Left ventricle myocardium inferior (tissue), 1 donor: ENCODE measurements around the gene LDHAL6B. TPM values are rescaled to one million over a fixed set of nuclear protein-coding genes. Genes with fewer than 3 reads are reported as not detected.

Source experiments
- DNase-seq: peaks from one replicate; pipeline ENCODE4 v3.0.0-alpha.2; 2020
- H3K27ac ChIP-seq: fragments of 200-600 bp; replicated peaks from 2 replicates; pipeline ENCODE4 v1.8.0; 2021
- H3K27me3 ChIP-seq: fragments of 200-600 bp; 2 replicates; pipeline ENCODE4 v1.8.0; 2021; ENCODE audit warnings: low read depth
- H3K36me3 ChIP-seq: fragments of 200-600 bp; 2 replicates; pipeline ENCODE4 v1.8.0; 2021
- H3K4me1 ChIP-seq: fragments of 200-600 bp; 2 replicates; pipeline ENCODE4 v1.8.0; 2021
- H3K4me3 ChIP-seq: fragments of 200-600 bp; 2 replicates; pipeline ENCODE4 v1.8.0; 2021; ENCODE audit warnings: mild to moderate bottlenecking, moderate library complexity
- H3K9me3 ChIP-seq: fragments of 200-600 bp; replicated peaks from 2 replicates; pipeline ENCODE4 v1.8.0; 2021
- intact Hi-C: fragments of 100-400 bp; cut with micrococcal nuclease; formaldehyde crosslinking; loops from one replicate; pipeline ENCODE4 v1.11.0; 2022
- total RNA-seq: library from RNA; stranded (reverse); fragmentation: NEBNext Ultra II Directional; extraction: Animal tissue kit (Norgen Biotek cat#: 25700); gene quantifications from one replicate; pipeline ENCODE4 v1.2.1, GENCODE V29; 2021
- TF ChIP-seq, protein P1 (sequence below): fragments of 200-600 bp; IDR thresholded peaks from 2 replicates; pipeline ENCODE4 v1.8.0; 2021; ENCODE audit warnings: antibody characterized with exemption, mild to moderate bottlenecking, borderline replicate concordance
- donor health status: DM: no; HTN: yes; CAD: no; lungs with severe emphysema.

Gene LDHAL6B
- total RNA-seq, 1 donor from 2014 or later, result not detected

DNA sequence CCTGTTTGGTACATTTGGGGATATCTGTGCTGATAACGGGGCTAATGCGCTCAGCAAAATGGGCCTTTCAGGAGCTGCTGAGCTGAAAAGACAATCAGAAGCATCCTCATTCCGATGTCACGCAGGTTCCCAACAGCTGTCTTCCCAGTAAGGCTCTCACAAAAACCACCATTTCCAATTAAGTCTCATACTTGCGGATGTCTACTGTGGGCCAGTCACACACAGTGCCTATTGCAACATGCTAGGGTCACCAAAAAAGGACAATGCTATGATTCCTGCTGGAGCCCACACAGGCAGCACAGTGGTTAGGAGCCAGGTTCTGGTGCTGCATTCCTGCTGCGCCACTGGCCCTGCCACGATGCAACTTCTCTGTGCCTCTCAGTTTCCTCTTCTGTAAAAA lies 16.4 kb upstream of the LDHAL6B start:
- Histone ChIP-seq H3K36me3 (peaks cover 73% of the 10 kb centered on the region), H3K27me3 (no peaks in the 10 kb centered on the region), H3K4me1 (no peaks in the 10 kb centered on the region), H3K27ac (no peak overlapping the region), H3K4me3 (no peak overlapping the region), H3K9me3 (no peaks in the 10 kb centered on the region)
- TF ChIP-seq, protein P1, sequence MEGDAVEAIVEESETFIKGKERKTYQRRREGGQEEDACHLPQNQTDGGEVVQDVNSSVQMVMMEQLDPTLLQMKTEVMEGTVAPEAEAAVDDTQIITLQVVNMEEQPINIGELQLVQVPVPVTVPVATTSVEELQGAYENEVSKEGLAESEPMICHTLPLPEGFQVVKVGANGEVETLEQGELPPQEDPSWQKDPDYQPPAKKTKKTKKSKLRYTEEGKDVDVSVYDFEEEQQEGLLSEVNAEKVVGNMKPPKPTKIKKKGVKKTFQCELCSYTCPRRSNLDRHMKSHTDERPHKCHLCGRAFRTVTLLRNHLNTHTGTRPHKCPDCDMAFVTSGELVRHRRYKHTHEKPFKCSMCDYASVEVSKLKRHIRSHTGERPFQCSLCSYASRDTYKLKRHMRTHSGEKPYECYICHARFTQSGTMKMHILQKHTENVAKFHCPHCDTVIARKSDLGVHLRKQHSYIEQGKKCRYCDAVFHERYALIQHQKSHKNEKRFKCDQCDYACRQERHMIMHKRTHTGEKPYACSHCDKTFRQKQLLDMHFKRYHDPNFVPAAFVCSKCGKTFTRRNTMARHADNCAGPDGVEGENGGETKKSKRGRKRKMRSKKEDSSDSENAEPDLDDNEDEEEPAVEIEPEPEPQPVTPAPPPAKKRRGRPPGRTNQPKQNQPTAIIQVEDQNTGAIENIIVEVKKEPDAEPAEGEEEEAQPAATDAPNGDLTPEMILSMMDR, result no peak
- DNase-seq, result no peak
- intact Hi-C loops, result no loop called here

- Histone ChIP-seq H3K27ac (no peak overlapping the region), H3K4me3 (no peak overlapping the region), H3K27me3 (no peaks in the 10 kb centered on the region), H3K9me3 (no peaks in the 10 kb centered on the region), H3K36me3 (peaks cover 83% of the 10 kb centered on the region), H3K4me1 (no peaks in the 10 kb centered on the region)
- DNase-seq, result no peak
- TF ChIP-seq, protein P1, result no peak
- intact Hi-C loops, result no loop called here
These were observed 14.8 kb upstream of the LDHAL6B start for GRCh38 chr15:59191855-59192237.

- Histone ChIP-seq H3K36me3 (peaks cover 78% of the 10 kb centered on the region), H3K4me1 (no peaks in the 10 kb centered on the region), H3K27me3 (no peaks in the 10 kb centered on the region), H3K9me3 (no peaks in the 10 kb centered on the region), H3K27ac (no peak overlapping the region), H3K4me3 (no peak overlapping the region)
- intact Hi-C loops, result no loop called here
- no peak for DNase-seq
- TF ChIP-seq, protein P1, result no peak
These were observed 11.9 kb upstream of the LDHAL6B start for GRCh38 chr15:59194639-59195325.

GRCh38 chr15:59196416-59196815 lies 10.2 kb upstream of the LDHAL6B start:
- Histone ChIP-seq H3K27ac (no peak overlapping the region), H3K9me3 (no peaks in the 10 kb centered on the region), H3K4me1 (peaks cover 5% of the 10 kb centered on the region), H3K27me3 (no peaks in the 10 kb centered on the region), H3K36me3 (peaks cover 80% of the 10 kb centered on the region), H3K4me3 (no peak overlapping the region)
- intact Hi-C loops, result no loop called here
- no peak for DNase-seq
- TF ChIP-seq, protein P1, result no peak

GRCh38 chr15:59197454-59197853 lies 9.2 kb upstream of the LDHAL6B start:
- Histone ChIP-seq H3K27me3 (no peaks in the 10 kb centered on the region), H3K4me3 (no peak overlapping the region), H3K4me1 (peaks cover 5% of the 10 kb centered on the region), H3K27ac (no peak overlapping the region), H3K9me3 (no peaks in the 10 kb centered on the region), H3K36me3 (peaks cover 83% of the 10 kb centered on the region)
- intact Hi-C loops, result no loop called here
- DNase-seq, result no peak
- TF ChIP-seq, protein P1, result no peak
